HepG2 (cell line): ENCODE measurements around the gene NOXA1. TPM values are rescaled to one million over a fixed set of nuclear protein-coding genes. Genes with fewer than 3 reads are reported as not detected.

Experiments used
- AKNA ChIP-seq: sonication (generic); formaldehyde crosslinking; IDR thresholded peaks from 2 replicates; pipeline ENCODE4 v1.4.0; 2020; ENCODE audit warnings: missing genetic modification reagents, borderline replicate concordance
- ATF7-NPFF ChIP-seq: sonication (generic); formaldehyde crosslinking; IDR thresholded peaks from 2 replicates; pipeline ENCODE4 v1.8.1; 2023; ENCODE audit warnings: mild to moderate bottlenecking, low read depth, missing genetic modification reagents, moderate library complexity
- CEBPB ChIP-seq: IDR thresholded peaks from 2 replicates; pipeline ENCODE4 v1.6.1; 2011; ENCODE audit warnings: low read depth, low read length, improper control_type of control experiment, borderline replicate concordance
- CEBPG ChIP-seq: IDR thresholded peaks from 2 replicates; pipeline ENCODE4 v1.6.1; 2016
- CENPT ChIP-seq: sonication (generic); formaldehyde crosslinking; IDR thresholded peaks from 2 replicates; pipeline ENCODE4 v1.8.0; 2022; ENCODE audit warnings: low read depth, mild to moderate bottlenecking, moderate library complexity, missing genetic modification reagents
- FOXK1 ChIP-seq: sonication (generic); formaldehyde crosslinking; IDR thresholded peaks from 2 replicates; pipeline ENCODE4 v1.4.0; 2020; ENCODE audit warnings: low read depth, missing genetic modification reagents, borderline replicate concordance
- KMT2A ChIP-seq: sonication (generic); formaldehyde crosslinking; IDR thresholded peaks from 2 replicates; pipeline ENCODE4 v1.4.0; 2020; ENCODE audit warnings: missing genetic modification reagents
- NBN ChIP-seq: fragments of 450-650 bp; conservative IDR thresholded peaks from 2 replicates; pipeline ENCODE4 v1.6.1; 2017
- NCOA1 ChIP-seq: sonication (generic); formaldehyde crosslinking; IDR thresholded peaks from 2 replicates; pipeline ENCODE4 v1.9.0; 2021; ENCODE audit warnings: missing genetic modification reagents
- PBX2 ChIP-seq: IDR thresholded peaks from 2 replicates; pipeline ENCODE4 v1.6.1; 2016; ENCODE audit warnings: control low read depth
- POLR2AphosphoS5 ChIP-seq: IDR thresholded peaks from 2 replicates; pipeline ENCODE4 v1.6.1; 2012; ENCODE audit warnings: low read depth, low read length
- SP4 ChIP-seq: sonication (generic); formaldehyde crosslinking; IDR thresholded peaks from 2 replicates; pipeline ENCODE4 v1.8.1; 2023; ENCODE audit warnings: mild to moderate bottlenecking, missing genetic modification reagents
- STAT6 ChIP-seq: sonication (generic); formaldehyde crosslinking; IDR thresholded peaks from 2 replicates; pipeline ENCODE4 v1.4.0; 2020; ENCODE audit warnings: missing genetic modification reagents, mild to moderate bottlenecking, borderline replicate concordance
- U2AF2 ChIP-seq: fragments of 200-400 bp; formaldehyde crosslinking; IDR thresholded peaks from 2 replicates; pipeline ENCODE4 v1.6.1; 2017; ENCODE audit warnings: low read depth, mild to moderate bottlenecking, low read length
- YY1 ChIP-seq: IDR thresholded peaks from 2 replicates; pipeline ENCODE4 v1.6.1; 2011; ENCODE audit warnings: low read length, low read depth, moderate library complexity, mild to moderate bottlenecking; ENCODE audit not compliant: insufficient read depth, insufficient replicate concordance
- ZBTB4 ChIP-seq: sonication (generic); formaldehyde crosslinking; IDR thresholded peaks from 2 replicates; pipeline ENCODE4 v1.4.0; 2020; ENCODE audit warnings: missing genetic modification reagents, mild to moderate bottlenecking, borderline replicate concordance
- ZFAT ChIP-seq: sonication (generic); formaldehyde crosslinking; conservative IDR thresholded peaks from 2 replicates; pipeline ENCODE4 v1.8.1; 2023; ENCODE audit warnings: missing genetic modification reagents, inconsistent platforms
- polyA plus RNA-seq, 8 experiments: library from polyadenylated mRNA; depleted of rRNA in 3 of 8; stranded (reverse) in 7 of 8; unstranded in 1 of 8; fragments of >200 nt; fragmentation: Illumina TruSeq in 4 of 8; extraction: Trizol in 4 of 8; gene quantifications; 2 replicates each; pipeline versions ENCODE4 v1.2.1 to v1.2.3, GENCODE V29; 2011 to 2016; ENCODE audit warnings: low read depth in 4 of 8, missing spikeins in 1 of 8, mixed read lengths in 1 of 8; ENCODE audit not compliant: insufficient read depth in 1 of 8
- total RNA-seq, 5 experiments: library from RNA; depleted of rRNA; stranded (reverse); fragments of >200 nt; fragmentation: Illumina TruSeq; extraction: Trizol; gene quantifications; 2 replicates each; pipeline ENCODE4 v1.2.3, GENCODE V29; 2016; ENCODE audit warnings: low read depth in 1 of 5

The NOXA1 gene
- total and polyA plus RNA-seq, 2 of the 13 experiments (the other 11 are each of a cell fraction or from before 2014, with no cell fraction given) = 0.78 to 1.2 TPM

- TF ChIP-seq STAT6 (CRISPR knock-in tag) (no peak), U2AF2 (no peak), YY1 (peak; percentile 56), POLR2AphosphoS5 (peak; percentile 40; the same call in 1 of the 2 replicates), CEBPB (no peak), NBN (no peak), CEBPG (no peak), ZBTB4 (CRISPR knock-in tag) (no peak), SP4 (CRISPR knock-in tag) (peak; percentile 96), ATF7-NPFF (CRISPR knock-in tag) (no peak), NCOA1 (CRISPR knock-in tag) (no peak), AKNA (CRISPR knock-in tag) (no peak), KMT2A (no peak; the same call in 1 of the 2 replicates), FOXK1 (CRISPR knock-in tag) (no peak), CENPT (CRISPR knock-in tag) (no peak), ZFAT (no peak), PBX2 (no peak)
These were observed 36.0 kb downstream of the NOXA1 start, which contains the start of gene NSMF (continued) for GRCh38 chr9:137459152-137459600.
